ENCODE results near the gene LYST.
"Not testable (repeated sequence)": the region's sequence is repeated elsewhere in the genome, so short reads cannot be mapped to it uniquely, and the experiment has no call there.

The LYST gene

DNA sequence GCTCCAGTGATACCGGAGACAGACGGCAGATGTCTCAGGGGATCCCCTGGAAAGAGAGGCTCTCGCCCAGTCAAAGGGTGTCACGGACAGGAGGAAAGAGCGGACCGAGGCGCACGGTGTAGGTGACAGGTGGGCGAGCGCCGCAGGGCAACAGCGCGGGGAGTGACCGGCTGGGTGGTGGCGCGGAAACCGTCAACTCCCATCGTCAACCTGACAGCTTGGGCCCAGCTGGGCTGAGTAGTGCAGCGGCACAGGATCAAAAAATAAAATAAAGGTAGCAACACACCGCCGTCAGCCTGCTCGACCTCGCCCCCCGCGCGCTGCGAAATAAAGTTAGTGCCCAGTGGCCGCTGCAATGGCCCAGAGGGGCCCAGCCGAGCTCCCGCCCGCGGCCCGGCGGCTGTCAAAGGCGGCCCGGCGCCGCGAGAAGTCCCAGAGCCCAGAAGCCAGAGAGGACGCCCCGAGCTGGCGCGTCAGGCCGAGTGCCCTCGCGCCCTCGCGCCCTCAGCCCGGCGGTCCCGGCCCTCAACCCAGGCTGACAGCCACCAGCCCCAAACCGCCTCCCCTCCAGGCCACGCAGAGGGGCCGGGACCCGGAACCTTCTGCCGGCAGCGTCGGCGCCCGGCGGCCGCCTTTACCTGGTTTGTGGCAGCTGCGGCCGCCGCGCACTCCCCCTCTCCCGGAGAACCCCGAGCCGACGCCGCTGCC is at the start of gene LYST:
LYST (minus strand) TSS at position 702 of the 708 bp plus-strand sequence. CDS start 36,489 bp downstream, outside the sequence.
- DNase-seq = peak; percentile 75

DNA sequence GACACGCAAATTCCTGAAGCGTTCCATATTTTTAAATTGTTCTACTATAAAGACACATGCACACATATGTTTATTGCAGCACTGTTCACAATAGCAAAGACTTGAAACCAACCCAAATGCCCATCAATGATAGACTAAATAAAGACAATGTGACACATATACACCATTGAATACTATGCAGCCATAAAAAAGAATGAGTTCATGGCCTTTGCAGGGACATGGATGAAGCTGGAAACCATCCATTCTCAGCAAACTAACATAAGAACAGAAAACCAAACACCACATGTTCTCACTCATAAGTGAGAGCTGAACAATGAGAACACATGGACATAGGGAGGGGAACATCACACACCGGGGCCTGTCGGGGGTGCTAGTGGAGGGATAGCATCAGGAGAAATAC is 48.8 kb upstream of the LYST start:
- not testable (repeated sequence) for DNase-seq

GRCh38 chr1:235913311-235913710 is 46.6 kb upstream of the LYST start:
- no peak for DNase-seq

- no peak for DNase-seq
Observed at GRCh38 chr1:235911876-235912275, 45.2 kb upstream of the LYST start.

GRCh38 chr1:235911300-235911662 is 44.6 kb upstream of the LYST start:
- no peak for DNase-seq

DNA sequence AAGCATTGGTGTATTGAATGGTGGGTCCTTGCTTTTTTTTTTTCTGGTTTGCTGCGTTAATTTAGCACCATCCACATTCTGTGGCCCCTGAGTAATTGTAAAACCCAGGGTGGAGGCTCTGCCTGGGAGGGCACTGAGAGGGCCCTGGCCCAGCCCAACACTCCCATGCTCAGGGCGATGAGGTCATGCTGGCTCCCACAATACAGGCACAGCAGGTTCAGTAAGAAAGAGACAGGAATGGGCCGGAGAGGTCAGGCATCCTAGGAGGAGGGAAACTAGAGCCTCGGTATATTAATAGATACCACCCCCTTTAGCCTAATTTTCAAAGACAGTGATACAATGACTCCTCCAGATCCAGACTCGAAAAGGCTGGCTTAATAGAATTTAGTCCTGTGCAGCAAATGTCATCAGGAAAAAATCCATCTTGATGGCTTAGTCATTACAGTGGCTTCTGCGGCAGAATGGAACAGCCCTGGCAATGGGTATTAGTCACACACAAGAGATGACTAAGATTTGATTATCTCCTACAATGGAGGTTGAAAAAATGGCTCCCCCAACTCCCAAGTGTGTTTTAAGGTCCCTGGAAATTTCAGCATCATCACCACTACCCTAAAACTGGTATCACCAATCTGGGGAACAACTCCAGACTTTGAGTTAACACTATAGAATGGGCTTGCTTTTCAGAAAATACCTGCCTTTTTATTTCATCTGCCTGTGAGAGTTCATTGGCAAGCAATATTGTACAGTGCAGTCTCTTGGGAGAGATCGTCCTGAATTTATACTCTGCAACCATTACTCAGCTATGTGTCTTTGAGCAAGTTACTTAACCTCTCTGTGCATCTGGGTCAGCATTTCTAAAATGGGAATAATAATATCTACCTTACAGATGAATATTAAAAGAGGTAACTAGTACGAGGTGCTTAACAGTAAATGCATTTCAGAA is 43.9 kb upstream of the LYST start:
- no peak for DNase-seq

DNA sequence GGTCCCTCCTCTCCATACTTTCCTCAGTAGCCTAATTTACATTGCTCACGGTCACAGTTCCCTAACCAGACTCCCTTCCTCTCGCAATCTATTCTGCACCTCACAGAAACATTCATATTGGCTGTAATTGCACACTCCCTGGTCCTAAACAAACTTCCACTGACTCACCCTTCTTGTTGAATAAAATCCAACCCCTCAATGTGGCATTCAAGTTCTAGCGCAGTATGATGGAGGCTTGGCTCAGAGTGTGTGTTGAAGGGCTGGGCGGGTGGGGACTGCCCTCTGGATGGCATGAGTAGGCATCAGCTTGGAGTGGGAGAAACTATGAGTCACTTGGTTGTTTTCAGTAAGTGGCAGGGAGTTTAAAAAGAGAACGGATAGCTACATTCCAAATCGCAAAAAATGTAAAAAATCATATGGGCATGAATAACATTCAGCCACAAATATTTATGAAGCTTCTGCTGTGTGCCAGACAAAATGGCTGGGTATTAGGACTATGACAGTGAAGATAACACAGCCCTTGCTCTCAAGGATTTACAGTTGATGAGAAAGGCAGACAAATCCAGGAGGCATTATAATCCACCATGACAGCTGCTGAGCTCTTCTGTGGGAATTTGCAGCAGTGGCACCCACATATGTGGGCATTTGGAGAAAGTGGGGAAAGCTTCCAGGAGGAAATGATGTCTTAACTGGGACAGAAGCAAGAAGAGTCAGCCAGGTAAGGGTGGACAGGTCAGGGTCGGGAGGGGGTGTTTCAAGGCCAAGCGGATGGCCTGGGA is 42.2 kb upstream of the LYST start:
- DNase-seq = no peak

DNA sequence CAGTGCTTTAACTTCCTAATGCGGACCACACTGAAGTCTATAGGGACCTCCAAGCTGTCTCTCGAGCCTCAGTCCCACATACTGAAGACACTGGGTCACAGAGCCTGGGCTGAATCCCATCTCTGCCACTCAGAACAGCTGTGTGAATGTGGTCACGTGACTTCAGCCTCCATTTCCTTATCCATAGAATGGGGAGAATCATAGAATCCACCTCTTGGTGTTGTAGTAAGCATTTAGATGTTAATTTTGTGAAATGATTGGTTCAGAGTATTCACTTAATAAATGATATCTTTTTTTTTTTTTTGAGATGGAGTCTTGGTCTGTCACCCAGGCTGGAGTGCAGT is 41.2 kb upstream of the LYST start:
- DNase-seq = no peak

GRCh38 chr1:235907187-235907896 is 40.6 kb upstream of the LYST start:
- no peak for DNase-seq

DNA sequence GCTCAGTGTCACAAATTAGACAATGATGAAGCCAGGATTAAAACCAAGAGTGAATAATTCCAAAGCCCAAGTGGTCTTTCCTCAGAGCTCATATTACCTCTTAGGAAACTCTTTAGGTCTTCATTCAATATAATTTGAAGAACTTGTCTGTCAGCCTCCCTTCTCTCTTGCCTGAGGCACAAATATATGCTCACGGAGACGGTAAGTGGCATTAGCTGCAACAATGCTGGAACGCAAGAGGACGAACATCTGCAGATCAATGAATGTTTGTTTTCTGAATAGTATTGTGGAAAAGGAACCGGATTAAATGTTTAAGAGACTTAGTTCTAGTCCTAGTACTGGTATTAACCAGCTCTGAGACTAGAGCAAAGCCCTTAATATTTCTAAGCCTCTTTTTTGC is 39.7 kb upstream of the LYST start:
- DNase-seq = no peak

- not testable (repeated sequence) for DNase-seq
Observed at GRCh38 chr1:235903809-235904208, 37.1 kb upstream of the LYST start.

DNA sequence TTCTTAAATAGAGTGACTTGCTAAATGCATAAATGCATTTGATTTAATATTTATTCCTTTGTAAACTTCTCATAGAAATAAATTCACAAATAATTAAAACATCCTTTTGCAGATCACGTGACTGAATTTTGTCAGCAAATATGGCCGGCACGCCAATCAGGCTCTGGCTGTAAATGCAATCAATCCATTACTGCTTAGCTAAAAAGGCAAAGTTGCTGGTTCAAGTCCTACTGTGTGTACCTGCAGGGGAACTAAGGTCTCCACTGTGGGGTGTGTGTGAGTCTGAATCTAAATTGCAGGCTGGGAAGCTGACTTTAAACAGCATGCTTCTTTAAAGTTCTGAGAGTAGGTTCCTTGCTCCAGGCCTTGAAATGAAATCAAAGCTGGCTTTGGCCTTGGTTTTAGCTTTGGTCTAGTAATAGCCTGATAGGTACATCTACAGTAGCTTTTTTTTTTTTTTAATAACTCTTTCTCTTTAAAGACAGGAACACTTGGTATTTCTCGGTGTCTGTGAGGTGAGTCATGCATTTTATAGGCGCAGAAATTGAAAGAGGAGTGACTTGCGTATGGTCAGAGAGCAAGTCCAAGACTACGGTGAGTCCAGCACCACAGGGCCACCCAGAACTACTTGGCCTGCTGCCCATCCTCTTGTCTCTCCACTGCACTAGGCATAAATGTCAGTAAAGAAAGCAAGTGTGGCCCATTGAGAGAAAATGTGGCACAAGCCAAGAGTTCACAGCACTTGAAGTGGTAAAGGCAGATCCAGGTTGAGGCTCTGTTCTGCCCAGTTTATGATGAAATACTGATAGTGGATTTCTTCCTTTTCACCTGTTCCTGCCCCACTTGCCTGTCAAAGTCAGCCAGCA is 36.2 kb upstream of the LYST start:
- no peak for DNase-seq

GRCh38 chr1:235901461-235901860 is 34.8 kb upstream of the LYST start:
- no peak for DNase-seq

GRCh38 chr1:235898126-235898525 is 31.4 kb upstream of the LYST start:
- no peak for DNase-seq

DNA sequence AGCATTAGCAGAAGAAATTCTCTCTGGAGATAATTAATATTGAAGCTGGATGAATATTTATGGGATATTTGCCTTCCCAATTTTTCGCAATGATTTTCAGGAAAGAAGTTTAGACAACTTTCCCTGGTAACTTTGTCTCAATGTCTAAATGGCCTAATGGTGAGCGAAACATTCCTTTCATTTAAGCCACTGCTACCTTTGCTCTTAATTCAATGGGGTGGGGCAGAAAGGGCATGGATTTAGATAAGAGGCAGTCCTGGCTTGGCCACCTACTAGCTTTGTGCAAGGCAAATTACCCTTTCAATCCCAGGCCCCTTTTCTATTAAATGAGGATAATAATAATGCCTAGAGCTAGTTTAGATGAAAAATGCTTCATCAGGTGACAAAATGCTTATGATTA is 27.1 kb upstream of the LYST start:
- no peak for DNase-seq

GRCh38 chr1:235892734-235893413 is 26.2 kb upstream of the LYST start:
- DNase-seq = no peak

DNA sequence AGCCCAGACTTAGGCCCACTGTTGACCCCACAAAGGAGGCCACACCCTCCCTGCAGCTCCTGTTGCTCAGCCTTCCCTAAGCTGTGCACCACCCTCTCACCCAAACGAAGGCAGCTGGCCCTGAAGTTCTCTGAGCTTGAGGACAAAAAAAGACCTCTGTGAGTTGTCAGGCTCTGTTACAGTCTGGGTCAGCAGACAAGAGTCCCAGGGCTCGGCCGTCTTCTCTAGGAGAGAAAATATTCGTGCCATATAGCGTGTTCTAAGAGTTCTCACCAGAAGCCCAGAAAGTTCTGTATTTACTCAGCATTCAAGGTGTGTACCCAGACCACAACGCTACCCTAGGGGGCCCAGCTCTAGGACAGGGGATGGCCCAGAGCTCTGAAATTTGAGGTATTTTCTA is 25.5 kb upstream of the LYST start:
- no peak for DNase-seq

GRCh38 chr1:235888119-235888643 is 21.5 kb upstream of the LYST start:
- peak; percentile 70 for DNase-seq

DNA sequence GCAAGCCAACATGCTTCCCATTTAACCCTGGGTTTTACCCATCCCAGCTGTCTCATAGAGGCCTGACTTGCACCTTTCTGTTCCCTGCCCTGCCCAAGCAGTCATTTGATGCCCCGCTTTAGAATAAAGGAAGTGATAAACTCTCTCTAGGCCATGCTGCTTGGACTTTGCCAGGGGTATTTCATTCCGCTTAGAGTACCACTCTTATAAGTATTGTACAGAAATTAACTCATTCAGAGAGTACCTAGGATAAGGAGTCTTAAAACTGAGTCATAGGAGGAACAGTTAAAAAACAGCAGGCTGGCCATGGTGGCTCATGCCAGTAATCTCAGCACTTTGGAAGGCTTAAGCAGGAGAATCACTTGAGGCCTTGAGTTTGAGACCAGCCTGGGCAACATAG is 21.0 kb upstream of the LYST start:
- DNase-seq = no peak

DNA sequence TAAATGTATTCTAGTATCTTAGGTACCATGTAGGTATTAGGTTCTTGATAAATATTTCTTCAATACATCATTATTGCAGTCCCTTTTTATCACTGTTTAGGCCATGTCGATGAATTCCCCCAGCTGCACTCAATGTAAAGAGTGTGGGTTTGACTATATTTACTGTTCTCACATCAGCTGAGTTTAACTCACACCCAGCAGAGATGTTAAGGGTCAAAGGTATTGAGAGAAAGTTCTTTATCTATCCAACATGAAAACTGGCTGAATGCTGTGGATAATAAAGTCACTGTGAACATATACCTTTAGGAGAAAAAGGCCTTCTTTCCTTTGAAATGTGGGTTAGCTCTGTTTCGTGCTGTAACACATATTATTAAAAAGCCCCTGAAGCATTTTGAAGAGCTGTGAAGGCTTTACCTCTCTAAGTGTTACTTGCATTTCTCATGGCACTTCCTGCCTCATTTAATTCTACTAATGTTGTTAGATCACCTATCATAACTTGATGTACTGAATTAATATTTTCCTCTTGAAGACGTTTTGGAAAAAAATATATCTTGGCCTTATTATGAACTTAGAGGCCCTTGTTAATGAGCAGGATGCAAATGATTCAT is 19.1 kb upstream of the LYST start:
- DNase-seq = no peak
